Neural progenitor cell (in vitro differentiated cells): ENCODE results near the gene CTDP1. TPM values are rescaled to one million over a fixed set of nuclear protein-coding genes. Genes with fewer than 3 reads are reported as not detected.

ENCODE experiments used
- DNase-seq: peaks from one replicate; pipeline ENCODE4 v3.0.0-alpha.2; 2016; ENCODE audit warnings: low spot score
- H2AFZ ChIP-seq: fragments of 200-600 bp; sonication (generic); replicated peaks from 2 replicates; pipeline ENCODE4 v1.6.1; 2016; ENCODE audit warnings: antibody characterized with exemption
- H3F3A ChIP-seq: fragments of 200-600 bp; sonication (generic); 2 replicates; pipeline ENCODE4 v1.6.1; 2016; ENCODE audit warnings: antibody characterized with exemption, low read depth
- H3K27ac ChIP-seq: fragments of 200-600 bp; sonication (generic); 2 replicates; pipeline ENCODE4 v1.5.1; 2016; ENCODE audit warnings: mild to moderate bottlenecking
- H3K27me3 ChIP-seq: fragments of 200-600 bp; sonication (generic); 2 replicates; pipeline ENCODE4 v1.6.1; 2016; ENCODE audit warnings: mild to moderate bottlenecking, moderate library complexity
- H3K36me3 ChIP-seq: fragments of 200-600 bp; sonication (generic); 2 replicates; pipeline ENCODE4 v1.5.1; 2016
- H3K4me1 ChIP-seq: fragments of 200-600 bp; sonication (generic); 2 replicates; pipeline ENCODE4 v1.6.1; 2016; ENCODE audit warnings: mixed run types
- H3K4me2 ChIP-seq: fragments of 200-600 bp; sonication (generic); 2 replicates; pipeline ENCODE4 v1.6.1; 2016
- H3K4me3 ChIP-seq: fragments of 200-600 bp; sonication (generic); 2 replicates; pipeline ENCODE4 v1.5.1; 2016
- H3K79me2 ChIP-seq: fragments of 200-600 bp; sonication (generic); 2 replicates; pipeline ENCODE4 v1.6.1; 2016; ENCODE audit warnings: low read depth
- H3K9ac ChIP-seq: fragments of 200-600 bp; sonication (generic); 2 replicates; pipeline ENCODE4 v1.6.1; 2016
- H3K9me3 ChIP-seq: fragments of 200-600 bp; sonication (generic); 2 replicates; pipeline ENCODE4 v1.5.1; 2016; ENCODE audit warnings: low read depth
- H4K20me1 ChIP-seq: fragments of 200-600 bp; sonication (generic); 2 replicates; pipeline ENCODE4 v1.6.1; 2016; ENCODE audit warnings: low read depth
- H3K27ac Mint-ChIP-seq: 3 replicates; pipeline ENCODE4 v1.8.0; 2021; ENCODE audit warnings: mixed read lengths
- H3K27me3 Mint-ChIP-seq: 2 replicates; pipeline ENCODE4 v1.8.0; 2022; ENCODE audit warnings: low read depth, mild to moderate bottlenecking, inconsistent platforms, moderate library complexity, mixed read lengths; ENCODE audit not compliant: insufficient read depth
- H3K36me3 Mint-ChIP-seq: 3 replicates; pipeline ENCODE4 v1.8.0; 2021; ENCODE audit warnings: mixed read lengths
- H3K4me1 Mint-ChIP-seq: 3 replicates; pipeline ENCODE4 v1.8.0; 2021; ENCODE audit warnings: mixed read lengths
- H3K4me3 Mint-ChIP-seq: 3 replicates; pipeline ENCODE4 v1.8.0; 2021; ENCODE audit warnings: mild to moderate bottlenecking, moderate library complexity, mixed read lengths
- H3K9me3 Mint-ChIP-seq: 3 replicates; pipeline ENCODE4 v1.8.0; 2020; ENCODE audit warnings: mixed read lengths
- CTCF ChIP-seq: fragments of 200-600 bp; sonication (generic); IDR thresholded peaks from 2 replicates; pipeline ENCODE4 v1.5.1; 2017; ENCODE audit warnings: antibody characterized with exemption, mild to moderate bottlenecking
- EZH2 ChIP-seq: fragments of 200-600 bp; sonication (generic); IDR thresholded peaks from 2 replicates; pipeline ENCODE4 v1.6.1; 2017; ENCODE audit warnings: antibody characterized with exemption, mild to moderate bottlenecking, moderate library complexity
- EZH2phosphoT487 ChIP-seq: fragments of 200-600 bp; sonication (generic); IDR thresholded peaks from 2 replicates; pipeline ENCODE4 v1.6.1; 2017; ENCODE audit warnings: antibody characterized with exemption
- total RNA-seq: library from RNA; depleted of rRNA; stranded (reverse); fragments of >200 nt; gene quantifications from 2 replicates; pipeline ENCODE4 v1.2.3, GENCODE V29; 2015; ENCODE audit warnings: low replicate concordance

CTDP1 gene
- total RNA-seq, 1 donor from 2014 or later = 11.8 TPM

- no peaks in the 10 kb centered on the region for H3K36me3 Mint-ChIP-seq
- no peak overlapping the region for H3K4me3 Mint-ChIP-seq
- H3K27me3 ChIP-seq = peaks cover 24% of the 10 kb centered on the region
- H3K4me3 ChIP-seq = no peak overlapping the region
- no peak overlapping the region for H2AFZ ChIP-seq
- H3K4me1 Mint-ChIP-seq = peaks cover 11% of the 10 kb centered on the region
- peak overlapping the region; percentile 57 for H3K27ac Mint-ChIP-seq
- no peaks in the 10 kb centered on the region for H3K4me1 ChIP-seq
- H3K4me2 ChIP-seq = no peak overlapping the region
- H3F3A ChIP-seq = no peaks in the 10 kb centered on the region
- DNase-seq = no peak
- no peaks in the 10 kb centered on the region for H4K20me1 ChIP-seq
- H3K79me2 ChIP-seq = no peaks in the 10 kb centered on the region
- no peak overlapping the region for H3K9ac ChIP-seq
- no peaks in the 10 kb centered on the region for H3K9me3 ChIP-seq
- H3K27ac ChIP-seq = no peak overlapping the region
- no peaks in the 10 kb centered on the region for H3K9me3 Mint-ChIP-seq
- H3K36me3 ChIP-seq = no peaks in the 10 kb centered on the region
- no peak for TF ChIP-seq CTCF
- no peak for TF ChIP-seq EZH2
- TF ChIP-seq EZH2phosphoT487 = no peak
- H3K27me3 Mint-ChIP-seq = peaks cover 6% of the 10 kb centered on the region
Observed at GRCh38 chr18:79640875-79641274, 38.7 kb upstream of the CTDP1 start.

GRCh38 chr18:79641722-79642497 is 37.7 kb upstream of the CTDP1 start:
- H4K20me1 ChIP-seq = no peaks in the 10 kb centered on the region
- no peaks in the 10 kb centered on the region for H3F3A ChIP-seq
- no peaks in the 10 kb centered on the region for H3K36me3 ChIP-seq
- Mint-ChIP-seq H3K27ac (no peak overlapping the region), H3K4me1 (peaks cover 11% of the 10 kb centered on the region), H3K9me3 (no peaks in the 10 kb centered on the region), H3K36me3 (no peaks in the 10 kb centered on the region), H3K4me3 (no peak overlapping the region), H3K27me3 (peaks cover 11% of the 10 kb centered on the region)
- no peak overlapping the region for H2AFZ ChIP-seq
- no peak overlapping the region for H3K4me2 ChIP-seq
- no peaks in the 10 kb centered on the region for H3K9me3 ChIP-seq
- no peak for TF ChIP-seq CTCF
- TF ChIP-seq EZH2 = no peak
- TF ChIP-seq EZH2phosphoT487 = no peak
- no peak overlapping the region for H3K9ac ChIP-seq
- H3K4me3 ChIP-seq = no peak overlapping the region
- no peak overlapping the region for H3K27ac ChIP-seq
- DNase-seq = no peak
- no peaks in the 10 kb centered on the region for H3K4me1 ChIP-seq
- H3K27me3 ChIP-seq = peaks cover 23% of the 10 kb centered on the region
- no peaks in the 10 kb centered on the region for H3K79me2 ChIP-seq

- no peaks in the 10 kb centered on the region for H3K9me3 Mint-ChIP-seq
- H3K4me3 ChIP-seq = no peak overlapping the region
- no peaks in the 10 kb centered on the region for H3F3A ChIP-seq
- peaks cover 11% of the 10 kb centered on the region for H3K27me3 Mint-ChIP-seq
- H3K36me3 Mint-ChIP-seq = no peaks in the 10 kb centered on the region
- no peaks in the 10 kb centered on the region for H4K20me1 ChIP-seq
- no peak for DNase-seq
- H3K27ac Mint-ChIP-seq = no peak overlapping the region
- H3K27ac ChIP-seq = no peak overlapping the region
- no peak overlapping the region for H2AFZ ChIP-seq
- H3K4me1 ChIP-seq = no peaks in the 10 kb centered on the region
- TF ChIP-seq EZH2phosphoT487 (no peak), CTCF (no peak), EZH2 (no peak)
- H3K36me3 ChIP-seq = no peaks in the 10 kb centered on the region
- no peaks in the 10 kb centered on the region for H3K79me2 ChIP-seq
- peaks cover 11% of the 10 kb centered on the region for H3K4me1 Mint-ChIP-seq
- no peak overlapping the region for H3K9ac ChIP-seq
- H3K4me2 ChIP-seq = no peak overlapping the region
- no peaks in the 10 kb centered on the region for H3K9me3 ChIP-seq
- H3K27me3 ChIP-seq = peaks cover 16% of the 10 kb centered on the region
- H3K4me3 Mint-ChIP-seq = no peak overlapping the region
Observed at GRCh38 chr18:79642626-79643025, 37.0 kb upstream of the CTDP1 start.
